WTC11 (cell line): Measurements from ENCODE around the gene MFF. TPM values are rescaled to one million over a fixed set of nuclear protein-coding genes. Genes with fewer than 3 reads are reported as not detected.

Experiments
- ATAC-seq: fragments of 200-7000 bp; cut with Tn5 transposase; 2 replicates; pipeline ENCODE4 v1.10.0; 2021; ENCODE audit warnings: mild to moderate bottlenecking, moderate library complexity
- CTCF ChIA-PET: fragments of 300-600 bp; sonication (Branson Sonifier 250); formaldehyde crosslinking; loops from one replicate; lab custom pipeline; 2021; ENCODE audit warnings: antibody characterized with exemption; lab: Charles Lee
- POLR2A ChIA-PET: fragments of 350-600 bp; sonication (Branson Sonifier 250); formaldehyde crosslinking; loops from one replicate; lab custom pipeline; 2021; ENCODE audit warnings: antibody characterized with exemption; lab: Charles Lee
- DNase-seq: peaks from one replicate; pipeline ENCODE4 v3.0.0; 2021; ENCODE audit warnings: low spot score
- H3K27ac Mint-ChIP-seq: 2 replicates; pipeline ENCODE4 v1.8.0; 2021; ENCODE audit warnings: mixed read lengths
- H3K27me3 Mint-ChIP-seq: 2 replicates; pipeline ENCODE4 v1.8.0; 2021; ENCODE audit warnings: low read depth, mild to moderate bottlenecking, moderate library complexity, mixed read lengths
- H3K36me3 Mint-ChIP-seq: 2 replicates; pipeline ENCODE4 v1.8.0; 2021; ENCODE audit warnings: mixed read lengths
- H3K4me1 Mint-ChIP-seq: 2 replicates; pipeline ENCODE4 v1.8.0; 2022; ENCODE audit warnings: mixed read lengths
- H3K4me3 Mint-ChIP-seq: 2 replicates; pipeline ENCODE4 v1.8.0; 2021; ENCODE audit warnings: mild to moderate bottlenecking, moderate library complexity, mixed read lengths
- H3K9me3 Mint-ChIP-seq: 2 replicates; pipeline ENCODE4 v1.8.0; 2021; ENCODE audit warnings: mixed read lengths
- AR ChIP-seq: fragments of 250-450 bp; sonication (Bioruptor Pico); IDR thresholded peaks from 2 replicates; pipeline ENCODE4 v1.9.0; 2021; ENCODE audit warnings: mild to moderate bottlenecking
- ATF3 ChIP-seq: sonication (generic); formaldehyde crosslinking; conservative IDR thresholded peaks from 2 replicates; pipeline ENCODE4 v1.8.1; 2022; ENCODE audit warnings: mild to moderate bottlenecking, missing genetic modification reagents
- CBFB ChIP-seq: sonication (generic); formaldehyde crosslinking; IDR thresholded peaks from 2 replicates; pipeline ENCODE4 v1.8.1; 2022; ENCODE audit warnings: mild to moderate bottlenecking, low read depth, missing genetic modification reagents
- CREM ChIP-seq: sonication (generic); formaldehyde crosslinking; IDR thresholded peaks from 2 replicates; pipeline ENCODE4 v1.8.1; 2022; ENCODE audit warnings: mild to moderate bottlenecking, missing genetic modification reagents, moderate library complexity
- CTCF ChIP-seq: fragments of 200-600 bp; IDR thresholded peaks from 2 replicates; pipeline ENCODE4 v1.8.0; 2022; ENCODE audit warnings: antibody characterized with exemption
- FOXK1 ChIP-seq: sonication (generic); formaldehyde crosslinking; IDR thresholded peaks from 2 replicates; pipeline ENCODE4 v1.8.0; 2022; ENCODE audit warnings: mild to moderate bottlenecking, moderate library complexity, missing genetic modification reagents
- JUN ChIP-seq: sonication (generic); formaldehyde crosslinking; IDR thresholded peaks from 2 replicates; pipeline ENCODE4 v1.8.0; 2023; ENCODE audit warnings: mild to moderate bottlenecking, missing genetic modification reagents
- MXD4 ChIP-seq: fragments of 250-450 bp; sonication (Bioruptor Pico); IDR thresholded peaks from 2 replicates; pipeline ENCODE4 v1.8.0; 2021; ENCODE audit warnings: mild to moderate bottlenecking, moderate library complexity, borderline replicate concordance
- MYBL2 ChIP-seq: sonication (generic); formaldehyde crosslinking; IDR thresholded peaks from 2 replicates; pipeline ENCODE4 v1.8.1; 2023; ENCODE audit warnings: mild to moderate bottlenecking, moderate library complexity, missing genetic modification reagents
- NFATC4 ChIP-seq: fragments of 250-450 bp; sonication (Bioruptor Pico); IDR thresholded peaks from 2 replicates; pipeline ENCODE4 v1.9.0; 2021; ENCODE audit warnings: mild to moderate bottlenecking
- NFE2L1 ChIP-seq: sonication (generic); formaldehyde crosslinking; IDR thresholded peaks from 2 replicates; pipeline ENCODE4 v1.8.1; 2023; ENCODE audit warnings: missing genetic modification reagents
- NR2C2 ChIP-seq: sonication (generic); formaldehyde crosslinking; IDR thresholded peaks from 2 replicates; pipeline ENCODE4 v1.8.0; 2022; ENCODE audit warnings: mild to moderate bottlenecking, missing genetic modification reagents
- OVOL2 ChIP-seq: fragments of 250-450 bp; sonication (Bioruptor Pico); IDR thresholded peaks from 2 replicates; pipeline ENCODE4 v1.9.0; 2021; ENCODE audit warnings: mild to moderate bottlenecking, borderline replicate concordance
- PRRX2 ChIP-seq: fragments of 250-450 bp; sonication (Bioruptor Pico); IDR thresholded peaks from 2 replicates; pipeline ENCODE4 v1.8.0; 2021; ENCODE audit warnings: mild to moderate bottlenecking
- SMAD3 ChIP-seq: sonication (generic); formaldehyde crosslinking; IDR thresholded peaks from 2 replicates; pipeline ENCODE4 v1.8.0; 2022; ENCODE audit warnings: missing genetic modification reagents, mild to moderate bottlenecking, borderline replicate concordance
- SP1 ChIP-seq: sonication (generic); formaldehyde crosslinking; conservative IDR thresholded peaks from 2 replicates; pipeline ENCODE4 v1.8.1; 2022; ENCODE audit warnings: missing genetic modification reagents
- ZNF396 ChIP-seq: fragments of 250-450 bp; sonication (Bioruptor Pico); IDR thresholded peaks from 2 replicates; pipeline ENCODE4 v1.8.0; 2021; ENCODE audit warnings: mild to moderate bottlenecking, moderate library complexity, borderline replicate concordance
- total RNA-seq: library from RNA; stranded (reverse); gene quantifications from 3 replicates; pipeline ENCODE4 v1.2.3, GENCODE V29; 2021
- TF ChIP-seq, protein P1 (sequence below): sonication (generic); formaldehyde crosslinking; conservative IDR thresholded peaks from 2 replicates; pipeline ENCODE4 v1.8.1; 2023; ENCODE audit warnings: mild to moderate bottlenecking, low read depth, missing genetic modification reagents, moderate library complexity
- TF ChIP-seq, protein P2 (sequence below): sonication (generic); formaldehyde crosslinking; IDR thresholded peaks from 2 replicates; pipeline ENCODE4 v1.8.0; 2022; ENCODE audit warnings: mild to moderate bottlenecking, missing genetic modification reagents
- TF ChIP-seq, protein P3 (sequence below): sonication (generic); formaldehyde crosslinking; IDR thresholded peaks from 2 replicates; pipeline ENCODE4 v1.8.0; 2023; ENCODE audit warnings: mild to moderate bottlenecking, missing genetic modification reagents
- TF ChIP-seq, protein P4 (sequence below): sonication (generic); formaldehyde crosslinking; IDR thresholded peaks from 2 replicates; pipeline ENCODE4 v1.8.1; 2022; ENCODE audit warnings: mild to moderate bottlenecking, missing genetic modification reagents, moderate library complexity, borderline replicate concordance

Gene MFF
- total RNA-seq, 1 experiment from 2014 or later, result 78.5 TPM

- H3K36me3 Mint-ChIP-seq, result no peaks in the 10 kb centered on the region
- H3K4me3 Mint-ChIP-seq, result no peak overlapping the region
- DNase-seq, result no peak
Observed at GRCh38 chr2:227295806-227296205, 29.2 kb upstream of the MFF start.

GRCh38 chr2:227296671-227297405 lies 28.2 kb upstream of the MFF start:
- H3K4me3 Mint-ChIP-seq, result no peak overlapping the region
- no peak for DNase-seq
- ChIA-PET POLR2A (interaction anchor here (0.6 kb wide), 1 partner anchor 912 kb away, joined by 4 read pairs; no protein-coding TSS in a partner anchor), CTCF (no interaction called here)
- ATAC-seq, result no peak
- H3K4me1 Mint-ChIP-seq, result no peaks in the 10 kb centered on the region
- no peak overlapping the region for H3K27ac Mint-ChIP-seq
- 0 out of 2 replicates have a peak, but pooled peaks cover 5% of the 10 kb centered on the region for H3K9me3 Mint-ChIP-seq
- H3K36me3 Mint-ChIP-seq, result no peaks in the 10 kb centered on the region
- H3K27me3 Mint-ChIP-seq, result no peaks in the 10 kb centered on the region
- TF ChIP-seq CTCF (no peak), JUN (no peak), MXD4 (CRISPR knock-in tag) (no peak), NR2C2 (CRISPR knock-in tag) (no peak), AR (no peak), NFE2L1 (CRISPR knock-in tag) (no peak), ATF3 (CRISPR knock-in tag) (no peak), ZNF396 (CRISPR knock-in tag) (no peak), NFATC4 (CRISPR knock-in tag) (no peak)
- TF ChIP-seq, protein P1, sequence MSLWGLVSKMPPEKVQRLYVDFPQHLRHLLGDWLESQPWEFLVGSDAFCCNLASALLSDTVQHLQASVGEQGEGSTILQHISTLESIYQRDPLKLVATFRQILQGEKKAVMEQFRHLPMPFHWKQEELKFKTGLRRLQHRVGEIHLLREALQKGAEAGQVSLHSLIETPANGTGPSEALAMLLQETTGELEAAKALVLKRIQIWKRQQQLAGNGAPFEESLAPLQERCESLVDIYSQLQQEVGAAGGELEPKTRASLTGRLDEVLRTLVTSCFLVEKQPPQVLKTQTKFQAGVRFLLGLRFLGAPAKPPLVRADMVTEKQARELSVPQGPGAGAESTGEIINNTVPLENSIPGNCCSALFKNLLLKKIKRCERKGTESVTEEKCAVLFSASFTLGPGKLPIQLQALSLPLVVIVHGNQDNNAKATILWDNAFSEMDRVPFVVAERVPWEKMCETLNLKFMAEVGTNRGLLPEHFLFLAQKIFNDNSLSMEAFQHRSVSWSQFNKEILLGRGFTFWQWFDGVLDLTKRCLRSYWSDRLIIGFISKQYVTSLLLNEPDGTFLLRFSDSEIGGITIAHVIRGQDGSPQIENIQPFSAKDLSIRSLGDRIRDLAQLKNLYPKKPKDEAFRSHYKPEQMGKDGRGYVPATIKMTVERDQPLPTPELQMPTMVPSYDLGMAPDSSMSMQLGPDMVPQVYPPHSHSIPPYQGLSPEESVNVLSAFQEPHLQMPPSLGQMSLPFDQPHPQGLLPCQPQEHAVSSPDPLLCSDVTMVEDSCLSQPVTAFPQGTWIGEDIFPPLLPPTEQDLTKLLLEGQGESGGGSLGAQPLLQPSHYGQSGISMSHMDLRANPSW (CRISPR knock-in tag), result no peak
- TF ChIP-seq, protein P2, sequence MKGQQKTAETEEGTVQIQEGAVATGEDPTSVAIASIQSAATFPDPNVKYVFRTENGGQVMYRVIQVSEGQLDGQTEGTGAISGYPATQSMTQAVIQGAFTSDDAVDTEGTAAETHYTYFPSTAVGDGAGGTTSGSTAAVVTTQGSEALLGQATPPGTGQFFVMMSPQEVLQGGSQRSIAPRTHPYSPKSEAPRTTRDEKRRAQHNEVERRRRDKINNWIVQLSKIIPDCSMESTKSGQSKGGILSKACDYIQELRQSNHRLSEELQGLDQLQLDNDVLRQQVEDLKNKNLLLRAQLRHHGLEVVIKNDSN (CRISPR knock-in tag), result no peak
- TF ChIP-seq, protein P3, sequence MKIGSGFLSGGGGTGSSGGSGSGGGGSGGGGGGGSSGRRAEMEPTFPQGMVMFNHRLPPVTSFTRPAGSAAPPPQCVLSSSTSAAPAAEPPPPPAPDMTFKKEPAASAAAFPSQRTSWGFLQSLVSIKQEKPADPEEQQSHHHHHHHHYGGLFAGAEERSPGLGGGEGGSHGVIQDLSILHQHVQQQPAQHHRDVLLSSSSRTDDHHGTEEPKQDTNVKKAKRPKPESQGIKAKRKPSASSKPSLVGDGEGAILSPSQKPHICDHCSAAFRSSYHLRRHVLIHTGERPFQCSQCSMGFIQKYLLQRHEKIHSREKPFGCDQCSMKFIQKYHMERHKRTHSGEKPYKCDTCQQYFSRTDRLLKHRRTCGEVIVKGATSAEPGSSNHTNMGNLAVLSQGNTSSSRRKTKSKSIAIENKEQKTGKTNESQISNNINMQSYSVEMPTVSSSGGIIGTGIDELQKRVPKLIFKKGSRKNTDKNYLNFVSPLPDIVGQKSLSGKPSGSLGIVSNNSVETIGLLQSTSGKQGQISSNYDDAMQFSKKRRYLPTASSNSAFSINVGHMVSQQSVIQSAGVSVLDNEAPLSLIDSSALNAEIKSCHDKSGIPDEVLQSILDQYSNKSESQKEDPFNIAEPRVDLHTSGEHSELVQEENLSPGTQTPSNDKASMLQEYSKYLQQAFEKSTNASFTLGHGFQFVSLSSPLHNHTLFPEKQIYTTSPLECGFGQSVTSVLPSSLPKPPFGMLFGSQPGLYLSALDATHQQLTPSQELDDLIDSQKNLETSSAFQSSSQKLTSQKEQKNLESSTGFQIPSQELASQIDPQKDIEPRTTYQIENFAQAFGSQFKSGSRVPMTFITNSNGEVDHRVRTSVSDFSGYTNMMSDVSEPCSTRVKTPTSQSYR, result no peak

More at GRCh38 chr2:227295806-227296205, 29.2 kb upstream of the MFF start:
- no peaks in the 10 kb centered on the region for H3K4me1 Mint-ChIP-seq
- POLR2A ChIA-PET, result interaction anchor here (0.6 kb wide), 1 partner anchor 911 kb away, joined by 4 read pairs; no protein-coding TSS in a partner anchor
- H3K9me3 Mint-ChIP-seq, result no peaks in the 10 kb centered on the region
- ATAC-seq, result no peak
- no peaks in the 10 kb centered on the region for H3K27me3 Mint-ChIP-seq
- TF ChIP-seq CREM (CRISPR knock-in tag), result no peak
- no peak for TF ChIP-seq OVOL2
- TF ChIP-seq NFATC4 (CRISPR knock-in tag), result no peak
- TF ChIP-seq CBFB (CRISPR knock-in tag), result no peak
- TF ChIP-seq SP1 (CRISPR knock-in tag), result no peak
- no peak for TF ChIP-seq SMAD3 (CRISPR knock-in tag)
- no peak for TF ChIP-seq PRRX2 (CRISPR knock-in tag)
- no peak for TF ChIP-seq FOXK1 (CRISPR knock-in tag)
- TF ChIP-seq MYBL2, result no peak
- TF ChIP-seq, protein P4, sequence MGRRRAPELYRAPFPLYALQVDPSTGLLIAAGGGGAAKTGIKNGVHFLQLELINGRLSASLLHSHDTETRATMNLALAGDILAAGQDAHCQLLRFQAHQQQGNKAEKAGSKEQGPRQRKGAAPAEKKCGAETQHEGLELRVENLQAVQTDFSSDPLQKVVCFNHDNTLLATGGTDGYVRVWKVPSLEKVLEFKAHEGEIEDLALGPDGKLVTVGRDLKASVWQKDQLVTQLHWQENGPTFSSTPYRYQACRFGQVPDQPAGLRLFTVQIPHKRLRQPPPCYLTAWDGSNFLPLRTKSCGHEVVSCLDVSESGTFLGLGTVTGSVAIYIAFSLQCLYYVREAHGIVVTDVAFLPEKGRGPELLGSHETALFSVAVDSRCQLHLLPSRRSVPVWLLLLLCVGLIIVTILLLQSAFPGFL (CRISPR knock-in tag), result no peak
- CTCF ChIA-PET, result no interaction called here
- no peak overlapping the region for H3K27ac Mint-ChIP-seq
